Measurements from ENCODE around the gene NRM.

NRM gene

GRCh38 chr6:30690403-30691207, at the start of gene NRM:
TSS of gene NRM (minus strand) at chr6:30690984. CDS start at chr6:30690974, 10 bp downstream.
- no peak for DNase-seq (ENCODE audit: low read depth, low spot score)
- Histone ChIP-seq H3K27ac (ENCODE audit: low read length) (no peak within 1 kb of the TSS), H3K27me3 (ENCODE audit: control insufficient read depth, insufficient read depth, low read length) (no peaks in the 10 kb centered on the region), H3K36me3 (ENCODE audit: control insufficient read depth, insufficient read depth, low read length) (no peaks in the 10 kb centered on the region), H3K4me1 (ENCODE audit: control insufficient read depth, insufficient read depth, low read length) (peaks cover 10% of the 10 kb centered on the region), H3K9me3 (ENCODE audit: control insufficient read depth, insufficient read depth, low read length) (no peaks in the 10 kb centered on the region), H3K4me3 (ENCODE audit: low read length) (peak within 1 kb of the TSS; percentile 88; the same call in 1 of the 2 replicates)
- WGBS (ENCODE audit: insufficient coverage, insufficient read length): no CpG with 5 or more reads among the region's 40 CpGs

- no peak overlapping the region for H3K27ac ChIP-seq (ENCODE audit: low read length)
- no CpG with 5 or more reads among the region's 2 CpGs for WGBS (ENCODE audit: insufficient coverage, insufficient read length)
- DNase-seq (ENCODE audit: low read depth, low spot score): no peak
- H3K36me3 ChIP-seq (ENCODE audit: control insufficient read depth, insufficient read depth, low read length): peaks cover 13% of the 10 kb centered on the region
- no peak overlapping the region for H3K4me3 ChIP-seq (ENCODE audit: low read length)
- H3K4me1 ChIP-seq (ENCODE audit: control insufficient read depth, insufficient read depth, low read length): peaks cover 1% of the 10 kb centered on the region; the same call in 1 of the 2 replicates
- no peaks in the 10 kb centered on the region for H3K9me3 ChIP-seq (ENCODE audit: control insufficient read depth, insufficient read depth, low read length)
- no peaks in the 10 kb centered on the region for H3K27me3 ChIP-seq (ENCODE audit: control insufficient read depth, insufficient read depth, low read length)
Observed at GRCh38 chr6:30740540-30740870, 49.7 kb upstream of the NRM start.

DNA sequence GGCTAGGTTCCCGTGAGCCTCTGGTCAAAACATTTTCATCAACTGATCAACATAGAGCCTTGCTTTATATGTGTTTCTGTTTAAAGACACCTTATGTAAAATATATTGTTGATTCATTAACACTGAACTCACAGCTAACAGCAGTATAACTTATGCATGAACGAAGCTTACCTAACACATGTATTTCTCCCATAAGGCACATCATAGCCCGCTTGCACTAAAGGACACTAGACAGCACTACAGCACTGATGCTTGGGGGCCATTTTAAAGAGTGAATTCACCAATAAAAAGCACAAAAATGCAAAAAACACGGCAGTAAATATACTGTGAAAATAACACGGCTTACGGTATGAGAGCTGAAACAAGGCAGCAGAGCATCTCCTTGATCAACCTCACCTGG, 47.7 kb upstream of the NRM start:
- 0 out of 2 replicates have a peak, but pooled peaks cover 1% of the 10 kb centered on the region for H3K4me1 ChIP-seq (ENCODE audit: control insufficient read depth, insufficient read depth, low read length)
- H3K9me3 ChIP-seq (ENCODE audit: control insufficient read depth, insufficient read depth, low read length): no peaks in the 10 kb centered on the region
- H3K36me3 ChIP-seq (ENCODE audit: control insufficient read depth, insufficient read depth, low read length): peaks cover 17% of the 10 kb centered on the region
- H3K27me3 ChIP-seq (ENCODE audit: control insufficient read depth, insufficient read depth, low read length): no peaks in the 10 kb centered on the region
- no peak for DNase-seq (ENCODE audit: low read depth, low spot score)
- H3K4me3 ChIP-seq (ENCODE audit: low read length): no peak overlapping the region
- no CpG with 5 or more reads among the region's 6 CpGs for WGBS (ENCODE audit: insufficient coverage, insufficient read length)
- H3K27ac ChIP-seq (ENCODE audit: low read length): no peak overlapping the region

- Histone ChIP-seq H3K4me1 (ENCODE audit: control insufficient read depth, insufficient read depth, low read length) (no peaks in the 10 kb centered on the region), H3K9me3 (ENCODE audit: control insufficient read depth, insufficient read depth, low read length) (no peaks in the 10 kb centered on the region), H3K4me3 (ENCODE audit: low read length) (no peak overlapping the region), H3K27ac (ENCODE audit: low read length) (no peak overlapping the region), H3K27me3 (ENCODE audit: control insufficient read depth, insufficient read depth, low read length) (no peaks in the 10 kb centered on the region), H3K36me3 (ENCODE audit: control insufficient read depth, insufficient read depth, low read length) (peaks cover 17% of the 10 kb centered on the region)
- WGBS (ENCODE audit: insufficient coverage, insufficient read length): no CpG with 5 or more reads among the region's 8 CpGs
- DNase-seq (ENCODE audit: low read depth, low spot score): no peak
Observed at GRCh38 chr6:30735668-30736314, 45.0 kb upstream of the NRM start.

DNA sequence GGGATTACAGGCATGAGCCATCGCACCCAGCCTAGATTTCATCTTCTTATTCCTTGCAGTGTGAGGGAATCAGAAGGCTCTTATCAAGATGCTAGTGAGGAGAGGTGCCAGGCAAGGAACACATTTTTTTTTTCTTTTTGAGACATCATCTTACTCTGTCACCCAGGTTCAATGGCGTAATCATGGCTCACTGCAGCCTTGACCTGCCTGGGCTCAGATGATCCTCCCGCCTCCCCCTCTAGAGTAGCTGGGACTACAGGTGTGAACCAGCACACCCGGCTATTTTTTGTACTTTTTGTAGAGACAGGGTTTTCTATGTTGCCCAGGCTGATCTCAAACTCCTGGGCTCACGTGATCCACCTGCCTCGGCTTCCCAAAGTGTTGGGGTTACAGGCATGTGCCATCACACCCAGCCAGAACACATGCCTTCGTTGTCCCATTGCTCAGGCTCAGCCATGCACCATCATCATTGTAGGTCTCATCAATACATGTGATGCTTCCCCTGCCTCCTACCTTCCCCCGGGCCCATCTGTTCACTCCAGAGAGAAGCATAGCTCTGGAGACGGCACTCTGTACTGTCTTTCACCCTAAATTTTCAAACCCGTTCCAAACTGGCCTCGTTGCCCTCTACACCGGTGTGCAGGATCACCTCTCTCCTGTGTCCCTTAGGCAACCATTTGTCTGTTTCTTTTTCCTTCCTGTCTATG, 41.6 kb upstream of the NRM start:
- Histone ChIP-seq H3K4me1 (ENCODE audit: control insufficient read depth, insufficient read depth, low read length) (no peaks in the 10 kb centered on the region), H3K27me3 (ENCODE audit: control insufficient read depth, insufficient read depth, low read length) (no peaks in the 10 kb centered on the region), H3K27ac (ENCODE audit: low read length) (no peak overlapping the region), H3K36me3 (ENCODE audit: control insufficient read depth, insufficient read depth, low read length) (peaks cover 4% of the 10 kb centered on the region), H3K9me3 (ENCODE audit: control insufficient read depth, insufficient read depth, low read length) (no peaks in the 10 kb centered on the region), H3K4me3 (ENCODE audit: low read length) (no peak overlapping the region)
- no CpG with 5 or more reads among the region's 12 CpGs for WGBS (ENCODE audit: insufficient coverage, insufficient read length)
- no peak for DNase-seq (ENCODE audit: low read depth, low spot score)

GRCh38 chr6:30730601-30731435, 40.0 kb upstream of the NRM start:
- DNase-seq (ENCODE audit: low read depth, low spot score): no peak
- Histone ChIP-seq H3K27me3 (ENCODE audit: control insufficient read depth, insufficient read depth, low read length) (no peaks in the 10 kb centered on the region), H3K27ac (ENCODE audit: low read length) (no peak overlapping the region), H3K4me3 (ENCODE audit: low read length) (no peak overlapping the region), H3K4me1 (ENCODE audit: control insufficient read depth, insufficient read depth, low read length) (no peaks in the 10 kb centered on the region), H3K9me3 (ENCODE audit: control insufficient read depth, insufficient read depth, low read length) (no peaks in the 10 kb centered on the region), H3K36me3 (ENCODE audit: control insufficient read depth, insufficient read depth, low read length) (peaks cover 4% of the 10 kb centered on the region)
- no CpG with 5 or more reads among the region's 30 CpGs for WGBS (ENCODE audit: insufficient coverage, insufficient read length)

- H3K4me1 ChIP-seq (ENCODE audit: control insufficient read depth, insufficient read depth, low read length): 0 out of 2 replicates have a peak, but pooled peaks cover 2% of the 10 kb centered on the region
- no peaks in the 10 kb centered on the region for H3K27me3 ChIP-seq (ENCODE audit: control insufficient read depth, insufficient read depth, low read length)
- H3K36me3 ChIP-seq (ENCODE audit: control insufficient read depth, insufficient read depth, low read length): peaks cover 20% of the 10 kb centered on the region
- no peaks in the 10 kb centered on the region for H3K9me3 ChIP-seq (ENCODE audit: control insufficient read depth, insufficient read depth, low read length)
- H3K27ac ChIP-seq (ENCODE audit: low read length): no peak overlapping the region
- DNase-seq (ENCODE audit: low read depth, low spot score): no peak
- H3K4me3 ChIP-seq (ENCODE audit: low read length): no peak overlapping the region
- no CpG with 5 or more reads among the region's 7 CpGs for WGBS (ENCODE audit: insufficient coverage, insufficient read length)
Observed at GRCh38 chr6:30727920-30728553, 37.3 kb upstream of the NRM start.

DNA sequence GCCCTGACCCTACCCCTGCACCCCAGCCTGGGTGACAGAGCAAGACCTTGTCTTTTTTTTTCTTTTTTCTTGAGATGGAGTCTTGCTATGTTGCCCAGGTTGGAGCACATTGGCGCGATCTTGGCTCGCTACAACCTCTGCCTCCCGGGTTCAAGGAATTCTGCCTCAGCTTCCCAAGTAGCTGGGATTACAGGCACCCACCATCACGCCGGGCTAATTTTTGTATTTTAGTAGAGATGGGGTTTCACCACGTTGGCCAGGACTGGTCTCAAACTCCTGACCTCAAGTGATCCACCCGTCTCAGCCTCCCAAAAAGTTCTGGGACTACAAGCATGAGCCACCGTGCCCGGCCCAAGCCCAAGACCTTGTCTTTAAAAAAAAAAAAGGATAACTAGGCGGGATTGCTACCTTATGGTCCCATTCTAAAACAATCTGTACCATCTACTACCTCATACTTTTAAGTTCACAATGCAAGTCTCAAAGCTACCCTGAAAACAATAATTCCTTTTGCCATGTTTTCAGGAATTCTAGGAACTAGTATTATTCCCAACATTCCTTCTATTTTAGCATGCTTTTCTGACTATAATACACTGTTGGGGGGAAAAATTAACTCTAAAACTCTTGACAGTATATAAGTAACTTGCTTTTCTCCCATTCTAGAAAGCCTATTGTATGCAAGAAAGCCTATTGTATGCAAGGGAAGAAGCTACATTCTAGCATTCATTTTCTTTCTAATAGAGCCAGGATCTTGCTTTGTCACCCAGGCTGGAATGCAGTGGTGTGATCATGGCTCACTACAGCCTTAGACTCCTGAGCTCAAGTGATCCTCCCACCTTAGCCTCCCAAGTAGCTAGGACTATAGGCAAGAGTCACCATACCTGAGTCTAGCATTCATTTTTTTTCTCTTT, 36.0 kb upstream of the NRM start:
- no CpG with 5 or more reads among the region's 11 CpGs for WGBS (ENCODE audit: insufficient coverage, insufficient read length)
- DNase-seq (ENCODE audit: low read depth, low spot score): no peak
- Histone ChIP-seq H3K36me3 (ENCODE audit: control insufficient read depth, insufficient read depth, low read length) (peaks cover 29% of the 10 kb centered on the region), H3K27me3 (ENCODE audit: control insufficient read depth, insufficient read depth, low read length) (no peaks in the 10 kb centered on the region), H3K9me3 (ENCODE audit: control insufficient read depth, insufficient read depth, low read length) (no peaks in the 10 kb centered on the region), H3K4me3 (ENCODE audit: low read length) (no peak overlapping the region), H3K4me1 (ENCODE audit: control insufficient read depth, insufficient read depth, low read length) (0 out of 2 replicates have a peak, but pooled peaks cover 2% of the 10 kb centered on the region), H3K27ac (ENCODE audit: low read length) (no peak overlapping the region)

All from iPS DF 6.9 (cell line).